ENCODE results near the gene MLLT1.

GRCh38 chr19:6217752-6218334, 61.9 kb downstream of the MLLT1 start:
- TF ChIP-seq CTCF (IDR thresholded peaks at IDR 0.05) (no peak), POLR2AphosphoS5 (IDR thresholded peaks at IDR 0.05; ENCODE audit: low read depth, low read length) (no peak), REST (IDR thresholded peaks at IDR 0.05; ENCODE audit: insufficient read depth in 1 of 2, low read depth in 2 of 2, low read length in 1 of 2) (no peak), TCF7L2 (IDR thresholded peaks at IDR 0.05; ENCODE audit: low read depth, low read length) (no peak)

Measured in Panc1 (cell line).